PC-9 (cell line): Measurements from ENCODE around the gene EPHB2. TPM values are rescaled to one million over a fixed set of nuclear protein-coding genes. Genes with fewer than 3 reads are reported as not detected.
"Not testable (repeated sequence)": the region's sequence is repeated elsewhere in the genome, so short reads cannot be mapped to it uniquely, and the experiment has no call there.

Experiments
- BruUV-seq: library from RNA; stranded (reverse); fragments of 400-500 nt; replicated peaks from 2 replicates; lab custom pipeline; 2021; lab: Mats Ljungman, UMichigan
- CTCF ChIA-PET: fragments of 300-600 bp; sonication (Branson Sonifier 250); formaldehyde crosslinking; loops from one replicate; lab custom pipeline; 2022; ENCODE audit warnings: antibody characterized with exemption; lab: Charles Lee
- POLR2A ChIA-PET: fragments of 300-600 bp; sonication (Branson Sonifier 250); formaldehyde crosslinking; loops from one replicate; lab custom pipeline; 2022; ENCODE audit warnings: antibody characterized with exemption; ENCODE audit not compliant: unreplicated experiment; lab: Charles Lee
- DNase-seq, 2 experiments: peaks; one replicate each; pipeline versions ENCODE4 v3.0.0 to v3.0.0-alpha.2; 2015 to 2022; ENCODE audit warnings: mixed read lengths in 1 of 2
- H2AFZ ChIP-seq: fragments of 200-600 bp; sonication (generic); 2 replicates; pipeline ENCODE4 v1.8.1; 2017; ENCODE audit warnings: antibody characterized with exemption
- H3F3A ChIP-seq: fragments of 200-600 bp; sonication (generic); 2 replicates; pipeline ENCODE4 v1.8.1; 2017; ENCODE audit warnings: antibody characterized with exemption, mild to moderate bottlenecking, low read depth; ENCODE audit not compliant: insufficient read depth
- H3K27ac ChIP-seq: fragments of 200-600 bp; sonication (generic); 2 replicates; pipeline ENCODE4 v1.6.1; 2016; ENCODE audit warnings: mixed run types
- H3K27me3 ChIP-seq: fragments of 200-600 bp; sonication (generic); 2 replicates; pipeline ENCODE4 v1.6.1; 2016; ENCODE audit warnings: low read depth, mixed run types; ENCODE audit not compliant: insufficient read depth
- H3K36me3 ChIP-seq: fragments of 200-600 bp; sonication (generic); 2 replicates; pipeline ENCODE4 v1.6.1; 2016; ENCODE audit warnings: low read depth, mixed run types
- H3K4me1 ChIP-seq: fragments of 200-600 bp; sonication (generic); replicated peaks from 2 replicates; pipeline ENCODE4 v1.6.1; 2016; ENCODE audit warnings: mixed run types; ENCODE audit not compliant: insufficient read depth
- H3K4me2 ChIP-seq: fragments of 200-600 bp; sonication (generic); 2 replicates; pipeline ENCODE4 v1.6.1; 2017; ENCODE audit warnings: mixed run types
- H3K4me3 ChIP-seq: fragments of 200-600 bp; sonication (generic); 2 replicates; pipeline ENCODE4 v1.6.1; 2016; ENCODE audit warnings: mixed run types
- H3K79me2 ChIP-seq: fragments of 200-600 bp; sonication (generic); 2 replicates; pipeline ENCODE4 v1.6.1; 2017; ENCODE audit warnings: low read depth, mixed run types
- H3K9me2 ChIP-seq: fragments of 200-600 bp; sonication (generic); 2 replicates; pipeline ENCODE4 v1.8.1; 2017; ENCODE audit warnings: mild to moderate bottlenecking; ENCODE audit not compliant: insufficient read depth
- H3K9me3 ChIP-seq: fragments of 200-600 bp; sonication (generic); 2 replicates; pipeline ENCODE4 v1.8.1; 2016; ENCODE audit warnings: low read depth; ENCODE audit not compliant: insufficient read depth
- H4K20me1 ChIP-seq: fragments of 200-600 bp; sonication (generic); 2 replicates; pipeline ENCODE4 v1.8.1; 2017; ENCODE audit not compliant: insufficient read depth
- EZH2 ChIP-seq: fragments of 200-600 bp; sonication (generic); IDR thresholded peaks from 2 replicates; pipeline ENCODE4 v1.8.0; 2017; ENCODE audit warnings: antibody characterized with exemption, low read depth
- intact Hi-C: fragments of 100-400 bp; cut with micrococcal nuclease; formaldehyde crosslinking; loops from one replicate; pipeline ENCODE4 v1.10.0; 2022; ENCODE audit not compliant: unreplicated experiment
- total RNA-seq: library from RNA; stranded (reverse); gene quantifications from 2 replicates; pipeline ENCODE4 v1.2.3, GENCODE V29; 2021
- TF ChIP-seq, protein P1 (sequence below): fragments of 200-600 bp; sonication (generic); conservative IDR thresholded peaks from 2 replicates; pipeline ENCODE4 v1.6.1; 2017; ENCODE audit warnings: mixed run types, antibody characterized with exemption, mild to moderate bottlenecking, moderate library complexity

Gene EPHB2
- total RNA-seq, 1 experiment from 2014 or later, result 26.7 TPM

DNA sequence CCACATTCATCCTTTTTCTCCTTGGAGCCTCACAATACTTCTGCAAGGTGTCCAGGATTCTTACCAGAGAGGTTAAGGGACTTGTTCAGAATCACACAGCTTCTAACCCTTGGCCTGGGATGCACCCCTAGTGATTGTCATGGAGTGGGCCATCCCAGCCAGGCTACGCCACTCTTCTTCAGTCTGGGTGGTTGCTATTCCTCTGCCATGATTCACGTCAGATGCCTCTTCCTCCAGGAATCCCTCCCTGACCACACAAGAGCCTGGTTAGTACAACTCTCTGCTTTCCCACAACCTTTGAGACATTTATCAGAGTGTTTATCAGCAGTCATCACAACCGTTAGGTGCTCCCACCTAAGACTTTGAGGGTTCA, 121.8 kb downstream of the EPHB2 start:
- H4K20me1 ChIP-seq, result no peaks in the 10 kb centered on the region
- H3K79me2 ChIP-seq, result no peaks in the 10 kb centered on the region
- no peaks in the 10 kb centered on the region for H3K9me3 ChIP-seq
- H3K4me3 ChIP-seq, result no peak overlapping the region
- H3K4me2 ChIP-seq, result peak overlapping the region; percentile 68
- H3K9me2 ChIP-seq, result no peaks in the 10 kb centered on the region
- TF ChIP-seq EZH2, result no peak
- TF ChIP-seq, protein P1, sequence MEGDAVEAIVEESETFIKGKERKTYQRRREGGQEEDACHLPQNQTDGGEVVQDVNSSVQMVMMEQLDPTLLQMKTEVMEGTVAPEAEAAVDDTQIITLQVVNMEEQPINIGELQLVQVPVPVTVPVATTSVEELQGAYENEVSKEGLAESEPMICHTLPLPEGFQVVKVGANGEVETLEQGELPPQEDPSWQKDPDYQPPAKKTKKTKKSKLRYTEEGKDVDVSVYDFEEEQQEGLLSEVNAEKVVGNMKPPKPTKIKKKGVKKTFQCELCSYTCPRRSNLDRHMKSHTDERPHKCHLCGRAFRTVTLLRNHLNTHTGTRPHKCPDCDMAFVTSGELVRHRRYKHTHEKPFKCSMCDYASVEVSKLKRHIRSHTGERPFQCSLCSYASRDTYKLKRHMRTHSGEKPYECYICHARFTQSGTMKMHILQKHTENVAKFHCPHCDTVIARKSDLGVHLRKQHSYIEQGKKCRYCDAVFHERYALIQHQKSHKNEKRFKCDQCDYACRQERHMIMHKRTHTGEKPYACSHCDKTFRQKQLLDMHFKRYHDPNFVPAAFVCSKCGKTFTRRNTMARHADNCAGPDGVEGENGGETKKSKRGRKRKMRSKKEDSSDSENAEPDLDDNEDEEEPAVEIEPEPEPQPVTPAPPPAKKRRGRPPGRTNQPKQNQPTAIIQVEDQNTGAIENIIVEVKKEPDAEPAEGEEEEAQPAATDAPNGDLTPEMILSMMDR, result no peak
- ChIA-PET POLR2A (interaction anchor here (0.7 kb wide), 1 partner anchor 72 kb away, joined by 4 read pairs; no protein-coding TSS in a partner anchor), CTCF (interaction anchor here (0.7 kb wide), 1 partner anchor 29 kb away, joined by 3 read pairs; no protein-coding TSS in a partner anchor)
- no peak overlapping the region for H2AFZ ChIP-seq
- H3K27me3 ChIP-seq, result no peaks in the 10 kb centered on the region
- TSS peak; percentile 62 for BruUV-seq
- peaks cover 27% of the 10 kb centered on the region for H3F3A ChIP-seq
- H3K4me1 ChIP-seq, result peaks cover 75% of the 10 kb centered on the region
- no peaks in the 10 kb centered on the region for H3K36me3 ChIP-seq
- H3K27ac ChIP-seq, result peak overlapping the region; percentile 91
- intact Hi-C loops, result loop anchor here (1.0 kb wide), 1 partner anchor 82 kb away; no protein-coding TSS in a partner anchor
- DNase-seq, result peak in 1 of 2 experiments; percentile 58

- Histone ChIP-seq H4K20me1 (no peaks in the 10 kb centered on the region), H3K27me3 (no peaks in the 10 kb centered on the region), H3K27ac (peak overlapping the region; percentile 91), H3K9me2 (no peaks in the 10 kb centered on the region), H2AFZ (no peak overlapping the region), H3K9me3 (no peaks in the 10 kb centered on the region), H3K4me3 (no peak overlapping the region), H3K4me2 (peak overlapping the region; percentile 35), H3K79me2 (no peaks in the 10 kb centered on the region), H3F3A (peaks cover 26% of the 10 kb centered on the region), H3K36me3 (no peaks in the 10 kb centered on the region), H3K4me1 (peaks cover 62% of the 10 kb centered on the region)
- intact Hi-C loops, result no loop called here
- BruUV-seq, result no TSS peak
- TF ChIP-seq, protein P1, result no peak
- no peak for TF ChIP-seq EZH2
- ChIA-PET POLR2A (interaction anchor here (0.6 to 0.8 kb wide), 3 partner anchors 12 to 122 kb away, joined by 3 to 19 read pairs (median 4); no protein-coding TSS in a partner anchor), CTCF (interaction anchor here (0.6 kb wide), 1 partner anchor 27 kb away, joined by 4 read pairs; no protein-coding TSS in a partner anchor)
- DNase-seq, result no peak
Observed at GRCh38 chr1:22833699-22834098, 123.1 kb downstream of the EPHB2 start.

DNA sequence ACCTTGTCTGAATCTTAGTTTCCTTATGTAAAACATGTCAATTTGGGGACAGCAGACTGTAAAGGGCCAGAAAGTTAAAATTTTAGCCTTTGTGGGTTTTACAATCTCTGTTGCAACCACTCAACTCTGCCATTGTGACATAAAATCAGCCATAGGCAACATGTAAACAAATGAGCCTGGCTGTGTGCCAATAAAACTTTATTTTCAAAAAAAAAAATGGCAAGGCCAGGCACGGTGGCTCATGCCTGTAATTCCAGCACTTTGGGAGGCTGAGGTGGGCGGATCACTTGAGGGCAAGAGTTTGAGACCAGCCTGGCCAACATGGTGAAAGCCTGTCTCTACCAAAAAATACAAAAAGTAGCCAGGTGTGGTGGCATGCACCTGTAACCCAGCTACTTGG, 123.8 kb downstream of the EPHB2 start:
- H3K4me3 ChIP-seq, BruUV-seq, H3K27me3 ChIP-seq, intact Hi-C loops, H3K79me2 ChIP-seq, H3K36me3 ChIP-seq, H2AFZ ChIP-seq, H3K9me2 ChIP-seq, H4K20me1 ChIP-seq, H3K9me3 ChIP-seq: not testable (repeated sequence)
- Histone ChIP-seq H3K27ac (peak overlapping the region; percentile 91; the same call in 1 of the 2 replicates), H3K4me1 (peaks cover 54% of the 10 kb centered on the region), H3F3A (peaks cover 26% of the 10 kb centered on the region), H3K4me2 (peak overlapping the region; percentile 35)
- DNase-seq, result peak in 1 of 2 experiments; percentile 57
- ChIA-PET CTCF (interaction anchor here (0.6 kb wide), 2 partner anchors 26 to 116 kb away, joined by 4 to 17 read pairs; no protein-coding TSS in a partner anchor), POLR2A (interaction anchor here (0.6 to 0.7 kb wide), 2 partner anchors 12 to 123 kb away, joined by 3 to 4 read pairs; no protein-coding TSS in a partner anchor)
